Upper lobe of right lung (tissue), 1 donor: ENCODE measurements around the gene ITPK1. TPM values are rescaled to one million over a fixed set of nuclear protein-coding genes. Genes with fewer than 3 reads are reported as not detected.
A peak's percentile ranks its signal among the peaks of the same experiment; 100 is the strongest.

ENCODE experiments used
- ATAC-seq: fragments of 200-7000 bp; cut with Tn5 transposase; one replicate; pipeline ENCODE4 v1.9.1; 2020; ENCODE audit warnings: mild to moderate bottlenecking, moderate library complexity
- DNase-seq: peaks from one replicate; pipeline ENCODE4 v3.0.0-alpha.2; 2020
- H3K27ac ChIP-seq: fragments of 200-600 bp; one replicate; pipeline ENCODE4 v1.8.0; 2022
- H3K27me3 ChIP-seq: fragments of 200-600 bp; one replicate; pipeline ENCODE4 v1.8.0; 2022; ENCODE audit warnings: mild to moderate bottlenecking
- H3K36me3 ChIP-seq: fragments of 200-600 bp; one replicate; pipeline ENCODE4 v1.8.0; 2022
- H3K4me1 ChIP-seq: fragments of 200-600 bp; one replicate; pipeline ENCODE4 v1.8.0; 2022
- H3K4me3 ChIP-seq: fragments of 200-600 bp; one replicate; pipeline ENCODE4 v1.8.0; 2022; ENCODE audit warnings: mild to moderate bottlenecking
- H3K9me3 ChIP-seq: fragments of 200-600 bp; one replicate; pipeline ENCODE4 v1.8.0; 2022
- CTCF ChIP-seq: fragments of 200-600 bp; IDR thresholded peaks from one replicate; pipeline ENCODE4 v1.8.0; 2022; ENCODE audit warnings: antibody characterized with exemption
- intact Hi-C: fragments of 100-400 bp; cut with DNase I; formaldehyde crosslinking; loops from one replicate; pipeline ENCODE4 v1.11.0; 2022
- total RNA-seq: library from RNA; stranded (reverse); fragmentation: NEBNext Ultra II Directional; extraction: Animal tissue kit (Norgen Biotek cat#: 25700); gene quantifications from one replicate; pipeline ENCODE4 v1.2.1, GENCODE V29; 2021
- donor health status: DM: no; HTN: yes; CAD: no; lungs with severe emphysema.

Gene ITPK1
- total RNA-seq, 1 donor from 2014 or later, result 96.9 TPM

- peak; percentile 76 for DNase-seq
- Histone ChIP-seq H3K27me3 (no peaks in the 10 kb centered on the region), H3K9me3 (no peaks in the 10 kb centered on the region), H3K4me1 (peaks cover 34% of the 10 kb centered on the region), H3K27ac (peak overlapping the region; percentile 75), H3K4me3 (no peak overlapping the region), H3K36me3 (no peaks in the 10 kb centered on the region)
- intact Hi-C loops, result no loop called here
- TF ChIP-seq CTCF, result no peak
- peak; percentile 75 for ATAC-seq
Observed at GRCh38 chr14:93073910-93074769, 41.6 kb downstream of the ITPK1 start.

GRCh38 chr14:93073358-93073707 is 42.4 kb downstream of the ITPK1 start:
- Histone ChIP-seq H3K4me1 (peaks cover 28% of the 10 kb centered on the region), H3K27ac (peak overlapping the region; percentile 75), H3K4me3 (no peak overlapping the region), H3K9me3 (no peaks in the 10 kb centered on the region), H3K36me3 (no peaks in the 10 kb centered on the region), H3K27me3 (no peaks in the 10 kb centered on the region)
- no peak for TF ChIP-seq CTCF
- DNase-seq (no peak), ATAC-seq (peak; percentile 71)
- intact Hi-C loops, result no loop called here

GRCh38 chr14:93072659-93073357 is 42.9 kb downstream of the ITPK1 start:
- intact Hi-C loops, result no loop called here
- H3K27me3 ChIP-seq, result no peaks in the 10 kb centered on the region
- peak overlapping the region; percentile 75 for H3K27ac ChIP-seq
- peaks cover 28% of the 10 kb centered on the region for H3K4me1 ChIP-seq
- no peaks in the 10 kb centered on the region for H3K36me3 ChIP-seq
- DNase-seq (no peak), ATAC-seq (no peak)
- H3K9me3 ChIP-seq, result no peaks in the 10 kb centered on the region
- no peak for TF ChIP-seq CTCF
- H3K4me3 ChIP-seq, result no peak overlapping the region

GRCh38 chr14:93068711-93069110 is 47.0 kb downstream of the ITPK1 start:
- H3K9me3 ChIP-seq, result no peaks in the 10 kb centered on the region
- ATAC-seq (no peak), DNase-seq (no peak)
- no peaks in the 10 kb centered on the region for H3K27me3 ChIP-seq
- peaks cover 24% of the 10 kb centered on the region for H3K4me1 ChIP-seq
- H3K36me3 ChIP-seq, result no peaks in the 10 kb centered on the region
- no peak overlapping the region for H3K27ac ChIP-seq
- H3K4me3 ChIP-seq, result no peak overlapping the region
- intact Hi-C loops, result no loop called here
- no peak for TF ChIP-seq CTCF

- Histone ChIP-seq H3K9me3 (no peaks in the 10 kb centered on the region), H3K27me3 (no peaks in the 10 kb centered on the region), H3K27ac (no peak overlapping the region), H3K4me3 (no peak overlapping the region), H3K4me1 (peaks cover 10% of the 10 kb centered on the region), H3K36me3 (no peaks in the 10 kb centered on the region)
- ATAC-seq (no peak), DNase-seq (no peak)
- no peak for TF ChIP-seq CTCF
- intact Hi-C loops, result no loop called here
Observed at GRCh38 chr14:93067088-93067487, 48.6 kb downstream of the ITPK1 start.
